IPS-18c (cell line): ENCODE results near the gene FRAT2.

ENCODE experiments used
- H3K4me3 ChIP-seq: 2 replicates; pipeline ENCODE4 v1.7.0; 2013; ENCODE audit warnings: low read depth, mild to moderate bottlenecking, low read length, moderate library complexity; ENCODE audit not compliant: insufficient read depth
- H3K9me3 ChIP-seq: one replicate; pipeline ENCODE4 v1.6.1; 2013; ENCODE audit warnings: mild to moderate bottlenecking, low read length, moderate library complexity; ENCODE audit not compliant: control insufficient read depth, insufficient read depth

FRAT2 gene

GRCh38 chr10:97334370-97335175 is at the start of gene FRAT2:
FRAT2 (minus strand) TSS chr10:97334729; CDS start chr10:97334572, 157 bp downstream.
- peaks cover 6% of the 10 kb centered on the region for H3K9me3 ChIP-seq
- H3K4me3 ChIP-seq, result peak within 1 kb of the TSS; percentile 92

- Histone ChIP-seq H3K9me3 (no peaks in the 10 kb centered on the region), H3K4me3 (no peak overlapping the region)
Observed at GRCh38 chr10:97384156-97384555, 49.6 kb upstream of the FRAT2 start.

GRCh38 chr10:97383159-97383558 is 48.6 kb upstream of the FRAT2 start:
- no peak overlapping the region for H3K4me3 ChIP-seq
- H3K9me3 ChIP-seq, result no peaks in the 10 kb centered on the region

- Histone ChIP-seq H3K4me3 (no peak overlapping the region), H3K9me3 (no peaks in the 10 kb centered on the region)
Observed at GRCh38 chr10:97381626-97382025, 47.1 kb upstream of the FRAT2 start.

- Histone ChIP-seq H3K9me3 (no peaks in the 10 kb centered on the region), H3K4me3 (no peak overlapping the region)
Observed at GRCh38 chr10:97380516-97380915, 46.0 kb upstream of the FRAT2 start.

- H3K9me3 ChIP-seq, result no peaks in the 10 kb centered on the region
- no peak overlapping the region for H3K4me3 ChIP-seq
Observed at GRCh38 chr10:97378933-97379921, 44.7 kb upstream of the FRAT2 start.

- H3K9me3 ChIP-seq, result no peaks in the 10 kb centered on the region
- no peak overlapping the region for H3K4me3 ChIP-seq
Observed at GRCh38 chr10:97376413-97376812, 41.9 kb upstream of the FRAT2 start.

- H3K4me3 ChIP-seq, result no peak overlapping the region
- H3K9me3 ChIP-seq, result no peaks in the 10 kb centered on the region
Observed at GRCh38 chr10:97373456-97373855, 38.9 kb upstream of the FRAT2 start.

GRCh38 chr10:97372233-97372875 is 37.8 kb upstream of the FRAT2 start:
- H3K9me3 ChIP-seq, result no peaks in the 10 kb centered on the region

GRCh38 chr10:97371696-97372095 is 37.2 kb upstream of the FRAT2 start:
- H3K4me3 ChIP-seq, result no peak overlapping the region
- no peaks in the 10 kb centered on the region for H3K9me3 ChIP-seq

More at GRCh38 chr10:97372233-97372875, 37.8 kb upstream of the FRAT2 start:
- H3K4me3 ChIP-seq, result no peak overlapping the region

GRCh38 chr10:97367126-97367649 is 32.7 kb upstream of the FRAT2 start:
- Histone ChIP-seq H3K9me3 (no peaks in the 10 kb centered on the region), H3K4me3 (no peak overlapping the region)

GRCh38 chr10:97366572-97366971 is 32.0 kb upstream of the FRAT2 start:
- H3K9me3 ChIP-seq, result no peaks in the 10 kb centered on the region
- H3K4me3 ChIP-seq, result no peak overlapping the region

GRCh38 chr10:97365761-97366351 is 31.3 kb upstream of the FRAT2 start:
- no peaks in the 10 kb centered on the region for H3K9me3 ChIP-seq
- no peak overlapping the region for H3K4me3 ChIP-seq

- Histone ChIP-seq H3K4me3 (no peak overlapping the region), H3K9me3 (no peaks in the 10 kb centered on the region)
Observed at GRCh38 chr10:97363071-97363470, 28.5 kb upstream of the FRAT2 start.

- no peak overlapping the region for H3K4me3 ChIP-seq
- H3K9me3 ChIP-seq, result no peaks in the 10 kb centered on the region
Observed at GRCh38 chr10:97362310-97363033, 27.9 kb upstream of the FRAT2 start.

GRCh38 chr10:97361537-97361901 is 27.0 kb upstream of the FRAT2 start:
- Histone ChIP-seq H3K9me3 (no peaks in the 10 kb centered on the region), H3K4me3 (no peak overlapping the region)
